WTC11 (cell line): ENCODE measurements around the gene DTD1.

Experiments
- CTCF ChIP-seq: fragments of 200-600 bp; IDR thresholded peaks from 2 replicates; pipeline ENCODE4 v1.8.0; 2022; ENCODE audit warnings: antibody characterized with exemption
- ESRRA ChIP-seq: sonication (generic); formaldehyde crosslinking; IDR thresholded peaks from 2 replicates; pipeline ENCODE4 v1.8.1; 2022; ENCODE audit warnings: mild to moderate bottlenecking, missing genetic modification reagents, borderline replicate concordance
- NFE2L1 ChIP-seq: sonication (generic); formaldehyde crosslinking; IDR thresholded peaks from 2 replicates; pipeline ENCODE4 v1.8.1; 2023; ENCODE audit warnings: missing genetic modification reagents
- NFYB ChIP-seq: sonication (generic); formaldehyde crosslinking; conservative IDR thresholded peaks from 2 replicates; pipeline ENCODE4 v1.8.0; 2022; ENCODE audit warnings: low read depth, missing genetic modification reagents
- PREB ChIP-seq: sonication (generic); formaldehyde crosslinking; IDR thresholded peaks from 2 replicates; pipeline ENCODE4 v1.8.1; 2022; ENCODE audit warnings: mild to moderate bottlenecking, missing genetic modification reagents, moderate library complexity, borderline replicate concordance
- ZBTB43 ChIP-seq: sonication (generic); formaldehyde crosslinking; IDR thresholded peaks from 2 replicates; pipeline ENCODE4 v1.8.1; 2023; ENCODE audit warnings: mild to moderate bottlenecking, missing genetic modification reagents
- ZNF138 ChIP-seq: sonication (generic); formaldehyde crosslinking; conservative IDR thresholded peaks from 2 replicates; pipeline ENCODE4 v1.8.1; 2022; ENCODE audit warnings: mild to moderate bottlenecking, moderate library complexity, missing genetic modification reagents

- TF ChIP-seq ESRRA (CRISPR knock-in tag), result no peak
- no peak for TF ChIP-seq CTCF
- TF ChIP-seq NFYB (CRISPR knock-in tag), result no peak
- TF ChIP-seq ZNF138 (CRISPR knock-in tag), result no peak
- TF ChIP-seq NFE2L1 (CRISPR knock-in tag), result no peak
- TF ChIP-seq ZBTB43 (CRISPR knock-in tag), result no peak
- TF ChIP-seq PREB, result no peak
These were observed 38.2 kb downstream of the DTD1 start for GRCh38 chr20:18625907-18626655.
